GM12872 (cell line): ENCODE measurements around the gene NDUFA3.

Source experiments
- TF ChIP-seq, protein P1 (sequence below): IDR thresholded peaks from 3 replicates; pipeline ENCODE4 v1.5.1; 2011; ENCODE audit warnings: low read depth, mild to moderate bottlenecking, low read length, moderate library complexity; ENCODE audit not compliant: insufficient read depth

Gene NDUFA3

DNA sequence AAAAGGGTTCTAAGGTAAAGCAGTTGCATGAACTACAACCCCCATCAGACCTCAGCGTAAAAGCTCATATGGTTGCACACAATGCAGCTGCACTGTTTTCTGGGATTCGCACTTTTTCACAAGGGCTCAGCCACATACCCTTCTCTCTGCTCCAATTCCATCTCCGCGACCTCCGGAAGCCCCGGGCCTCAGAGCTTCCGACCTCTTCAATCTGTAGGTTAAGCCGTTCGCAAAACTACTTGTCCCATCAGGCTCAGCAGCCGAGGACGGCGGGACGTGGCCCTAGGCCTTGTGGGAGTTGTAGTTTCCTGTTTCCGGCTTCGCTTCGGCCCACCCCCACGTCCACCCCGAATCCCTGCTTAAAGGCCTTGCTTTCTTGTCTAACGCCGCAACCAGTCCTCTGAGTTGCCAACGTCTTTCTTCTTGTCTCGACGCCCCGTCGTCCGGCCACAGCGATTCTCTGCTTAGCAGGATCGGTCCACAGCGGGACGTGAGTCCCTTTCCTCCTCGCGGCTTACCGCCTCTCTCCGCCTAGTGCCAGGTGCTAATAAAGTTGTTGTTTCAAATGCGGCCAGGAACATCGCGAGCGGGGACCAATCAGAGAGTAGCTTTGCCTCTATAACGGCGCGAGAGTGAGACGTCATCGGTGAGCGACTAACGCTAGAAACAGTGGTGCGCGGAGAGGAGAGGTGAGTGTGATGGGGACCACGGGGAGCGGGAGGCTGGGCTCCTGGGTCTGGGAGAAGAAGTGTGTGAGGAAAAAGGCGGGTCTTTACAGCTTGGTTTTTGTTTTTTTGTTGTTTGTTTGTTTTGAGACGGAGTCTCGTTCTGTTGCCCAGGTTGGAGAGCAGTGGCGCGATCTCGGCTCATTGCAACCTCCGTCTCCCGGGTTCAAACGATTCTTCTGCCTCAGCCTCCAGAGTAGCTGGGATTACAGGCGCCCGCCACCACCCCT lies 12.7 kb downstream of the NDUFA3 start, which contains the start of the genes PRPF31 and TFPT:
TSS of gene PRPF31 (plus strand) at position 646 of the 955 bp plus-strand sequence. CDS start 2,525 bp downstream, outside the sequence.
TSS of gene TFPT (minus strand) at position 549 of the 955 bp plus-strand sequence. CDS start at position 161, 388 bp downstream.
- TF ChIP-seq, protein P1, sequence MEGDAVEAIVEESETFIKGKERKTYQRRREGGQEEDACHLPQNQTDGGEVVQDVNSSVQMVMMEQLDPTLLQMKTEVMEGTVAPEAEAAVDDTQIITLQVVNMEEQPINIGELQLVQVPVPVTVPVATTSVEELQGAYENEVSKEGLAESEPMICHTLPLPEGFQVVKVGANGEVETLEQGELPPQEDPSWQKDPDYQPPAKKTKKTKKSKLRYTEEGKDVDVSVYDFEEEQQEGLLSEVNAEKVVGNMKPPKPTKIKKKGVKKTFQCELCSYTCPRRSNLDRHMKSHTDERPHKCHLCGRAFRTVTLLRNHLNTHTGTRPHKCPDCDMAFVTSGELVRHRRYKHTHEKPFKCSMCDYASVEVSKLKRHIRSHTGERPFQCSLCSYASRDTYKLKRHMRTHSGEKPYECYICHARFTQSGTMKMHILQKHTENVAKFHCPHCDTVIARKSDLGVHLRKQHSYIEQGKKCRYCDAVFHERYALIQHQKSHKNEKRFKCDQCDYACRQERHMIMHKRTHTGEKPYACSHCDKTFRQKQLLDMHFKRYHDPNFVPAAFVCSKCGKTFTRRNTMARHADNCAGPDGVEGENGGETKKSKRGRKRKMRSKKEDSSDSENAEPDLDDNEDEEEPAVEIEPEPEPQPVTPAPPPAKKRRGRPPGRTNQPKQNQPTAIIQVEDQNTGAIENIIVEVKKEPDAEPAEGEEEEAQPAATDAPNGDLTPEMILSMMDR, result no peak

DNA sequence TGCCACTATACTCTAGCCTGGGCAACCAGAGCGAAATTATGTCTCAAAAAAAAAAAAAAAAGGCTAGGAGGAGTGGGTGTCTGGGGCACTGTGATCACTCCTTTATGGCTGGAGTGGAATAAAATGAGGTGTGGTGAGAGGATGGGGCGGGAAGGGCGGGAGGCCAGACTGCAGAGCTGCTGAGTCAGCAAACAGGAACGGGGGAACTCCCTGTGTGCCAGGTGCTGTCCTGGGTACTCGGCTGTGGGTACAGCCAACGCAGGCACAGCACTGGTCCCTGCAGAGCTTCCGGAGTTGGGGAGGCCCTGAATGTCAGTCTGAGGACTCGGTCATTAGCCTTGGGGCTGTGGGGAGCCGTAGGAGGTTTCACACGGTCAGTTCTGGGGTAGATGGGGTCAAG lies 18.6 kb downstream of the NDUFA3 start:
- TF ChIP-seq, protein P1, result no peak

DNA sequence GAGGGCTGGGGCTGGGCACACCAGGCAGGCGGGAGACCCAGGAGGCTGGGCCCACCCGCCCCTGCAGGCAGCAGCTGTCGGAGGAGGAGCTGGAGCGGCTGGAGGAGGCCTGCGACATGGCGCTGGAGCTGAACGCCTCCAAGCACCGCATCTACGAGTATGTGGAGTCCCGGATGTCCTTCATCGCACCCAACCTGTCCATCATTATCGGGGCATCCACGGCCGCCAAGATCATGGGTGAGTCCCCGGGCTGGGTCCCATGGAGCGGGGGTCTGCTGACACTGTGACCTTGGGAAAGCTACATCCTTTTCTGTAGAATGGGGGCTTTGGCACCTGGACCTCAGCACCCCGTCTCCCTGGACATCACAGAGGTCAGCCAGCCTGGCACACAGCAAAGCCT lies 21.0 kb downstream of the NDUFA3 start:
- TF ChIP-seq, protein P1, result no peak

- TF ChIP-seq, protein P1, result no peak
Measured at GRCh38 chr19:54124393-54124792, 21.7 kb downstream of the NDUFA3 start.

DNA sequence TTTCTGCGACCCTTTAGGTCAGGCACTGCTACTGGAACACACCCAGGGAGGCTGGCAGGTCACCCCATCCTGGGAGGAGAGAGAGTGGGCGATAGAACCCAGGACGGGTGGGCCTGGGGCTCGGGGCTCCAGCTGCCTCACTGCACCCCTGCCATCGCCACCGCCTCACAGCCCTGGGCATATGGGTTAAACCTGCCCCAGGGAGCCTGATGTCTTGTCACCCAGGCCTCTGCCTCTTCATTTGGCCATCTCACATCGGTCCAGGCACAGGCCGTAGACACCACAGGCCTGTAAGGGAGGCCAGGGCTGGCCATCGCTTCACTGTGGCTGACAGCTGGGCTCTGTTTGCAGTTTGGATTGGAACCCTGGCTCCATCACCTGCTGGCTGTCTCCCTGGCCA lies 23.1 kb downstream of the NDUFA3 start:
- TF ChIP-seq, protein P1, result no peak

GRCh38 chr19:54127688-54128440 lies 25.2 kb downstream of the NDUFA3 start:
- TF ChIP-seq, protein P1, result no peak

DNA sequence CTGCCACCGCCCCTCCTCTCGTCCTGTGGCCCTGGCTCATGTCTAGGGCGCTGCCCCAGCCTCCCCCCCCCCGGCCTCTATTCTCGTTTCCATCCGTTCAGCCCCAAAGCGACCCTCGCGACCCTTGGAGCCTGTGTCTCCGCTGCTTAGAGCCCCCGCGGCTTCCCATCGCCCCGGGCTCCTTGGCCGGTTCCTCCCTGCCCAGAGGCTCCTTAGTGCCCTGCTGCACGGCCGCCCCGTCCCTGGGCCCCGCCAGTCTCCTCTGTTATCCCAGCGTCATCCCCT lies 25.7 kb downstream of the NDUFA3 start:
- TF ChIP-seq, protein P1, result no peak
